DND-41 (cell line): Measurements from ENCODE around the gene COL4A2.

Experiments
- ATAC-seq: fragments of 200-7000 bp; cut with Tn5 transposase; 3 replicates; pipeline ENCODE4 v1.9.1; 2021; ENCODE audit warnings: low read depth; ENCODE audit not compliant: insufficient read depth
- DNase-seq: peaks from one replicate; pipeline ENCODE4 v3.0.0-alpha.2; 2020
- H2AFZ ChIP-seq: 2 replicates; pipeline ENCODE4 v1.6.0; 2012; ENCODE audit warnings: low read depth, low read length
- H3K27ac ChIP-seq: 2 replicates; pipeline ENCODE4 v1.5.1; 2012; ENCODE audit warnings: low read length, inconsistent platforms
- H3K27me3 ChIP-seq: fragments of 200-600 bp; sonication (generic); 2 replicates; pipeline ENCODE4 v1.6.0; 2012; ENCODE audit warnings: low read length, mild to moderate bottlenecking, inconsistent platforms; ENCODE audit not compliant: insufficient read depth, poor library complexity
- H3K36me3 ChIP-seq: 2 replicates; pipeline ENCODE4 v1.5.1; 2012; ENCODE audit warnings: low read length, inconsistent platforms; ENCODE audit not compliant: insufficient read depth
- H3K4me1 ChIP-seq: 2 replicates; pipeline ENCODE4 v1.5.1; 2012; ENCODE audit warnings: mild to moderate bottlenecking, low read length; ENCODE audit not compliant: insufficient read depth
- H3K4me2 ChIP-seq: 2 replicates; pipeline ENCODE4 v1.6.0; 2012; ENCODE audit warnings: mild to moderate bottlenecking, moderate library complexity, low read length, inconsistent platforms; ENCODE audit not compliant: insufficient read depth
- H3K4me3 ChIP-seq, 2 experiments: fragments of 200-600 bp in 1 of 2; shearing (Covaris generic) in 1 of 2; 2 replicates each; pipeline ENCODE4 v1.5.1; 2012 to 2016; ENCODE audit warnings: inconsistent platforms in 2 of 2, low read length in 2 of 2, mild to moderate bottlenecking in 2 of 2, low read depth in 1 of 2, moderate library complexity in 1 of 2
- H3K79me2 ChIP-seq: 2 replicates; pipeline ENCODE4 v1.6.0; 2012; ENCODE audit warnings: low read length, inconsistent platforms; ENCODE audit not compliant: insufficient read depth
- H3K9ac ChIP-seq: 2 replicates; pipeline ENCODE4 v1.6.0; 2012; ENCODE audit warnings: low read depth, mild to moderate bottlenecking, inconsistent platforms, low read length, moderate library complexity
- H3K9me3 ChIP-seq: 2 replicates; pipeline ENCODE4 v1.5.1; 2012; ENCODE audit warnings: low read length, moderate library complexity, mild to moderate bottlenecking, inconsistent platforms; ENCODE audit not compliant: insufficient read depth, severe bottlenecking
- H4K20me1 ChIP-seq: 2 replicates; pipeline ENCODE4 v1.6.0; 2012; ENCODE audit warnings: low read length; ENCODE audit not compliant: insufficient read depth
- CTCF ChIP-seq: IDR thresholded peaks from 2 replicates; pipeline ENCODE4 v1.5.1; 2012; ENCODE audit warnings: borderline replicate concordance, low read length, moderate library complexity, mild to moderate bottlenecking; ENCODE audit not compliant: poor library complexity, severe bottlenecking; ENCODE audit errors: extremely low read depth
- EZH2 ChIP-seq: IDR thresholded peaks from 3 replicates; pipeline ENCODE4 v1.6.1; 2012; ENCODE audit warnings: borderline replicate concordance, low read depth, mild to moderate bottlenecking, moderate library complexity, low read length, inconsistent platforms; ENCODE audit not compliant: severe bottlenecking

The COL4A2 gene

GRCh38 chr13:110490009-110490770 is 183.1 kb downstream of the COL4A2 start:
- Histone ChIP-seq H4K20me1 (no peaks in the 10 kb centered on the region; the same call in 1 of the 2 replicates), H3K9ac (no peak overlapping the region), H3K4me2 (no peak overlapping the region), H3K36me3 (no peaks in the 10 kb centered on the region), H3K4me1 (no peaks in the 10 kb centered on the region), H3K79me2 (no peaks in the 10 kb centered on the region), H2AFZ (no peak overlapping the region), H3K27me3 (peaks cover 4% of the 10 kb centered on the region), H3K9me3 (no peaks in the 10 kb centered on the region), H3K4me3 (no peak overlapping the region), H3K27ac (no peak overlapping the region)
- ATAC-seq = no peak
- no peak for DNase-seq
- TF ChIP-seq CTCF = no peak
- no peak for TF ChIP-seq EZH2

- Histone ChIP-seq H3K27ac (no peak overlapping the region), H3K4me1 (no peaks in the 10 kb centered on the region), H3K79me2 (no peaks in the 10 kb centered on the region), H3K4me3 (no peak overlapping the region), H3K4me2 (no peak overlapping the region), H2AFZ (no peak overlapping the region), H3K9ac (no peak overlapping the region), H3K27me3 (peaks cover 4% of the 10 kb centered on the region), H4K20me1 (no peaks in the 10 kb centered on the region; the same call in 1 of the 2 replicates), H3K9me3 (no peaks in the 10 kb centered on the region), H3K36me3 (no peaks in the 10 kb centered on the region)
- DNase-seq = no peak
- ATAC-seq = no peak
- TF ChIP-seq EZH2 (no peak), CTCF (no peak)
Measured at GRCh38 chr13:110491869-110492678, 185.0 kb downstream of the COL4A2 start.

- Histone ChIP-seq H3K36me3 (no peaks in the 10 kb centered on the region), H3K4me2 (no peak overlapping the region), H3K4me3 (no peak overlapping the region), H3K27me3 (no peaks in the 10 kb centered on the region), H3K9ac (no peak overlapping the region), H2AFZ (no peak overlapping the region), H3K4me1 (no peaks in the 10 kb centered on the region), H3K27ac (no peak overlapping the region), H4K20me1 (no peaks in the 10 kb centered on the region; the same call in 1 of the 2 replicates), H3K9me3 (no peaks in the 10 kb centered on the region), H3K79me2 (no peaks in the 10 kb centered on the region)
- TF ChIP-seq CTCF (no peak), EZH2 (no peak)
- DNase-seq = no peak
- ATAC-seq = no peak
Measured at GRCh38 chr13:110492679-110493593, 185.9 kb downstream of the COL4A2 start.
